ENCODE data around the gene MARK2.
"Not testable (repeated sequence)": the region's sequence is repeated elsewhere in the genome, so short reads cannot be mapped to it uniquely, and the experiment has no call there.

The MARK2 gene

DNA sequence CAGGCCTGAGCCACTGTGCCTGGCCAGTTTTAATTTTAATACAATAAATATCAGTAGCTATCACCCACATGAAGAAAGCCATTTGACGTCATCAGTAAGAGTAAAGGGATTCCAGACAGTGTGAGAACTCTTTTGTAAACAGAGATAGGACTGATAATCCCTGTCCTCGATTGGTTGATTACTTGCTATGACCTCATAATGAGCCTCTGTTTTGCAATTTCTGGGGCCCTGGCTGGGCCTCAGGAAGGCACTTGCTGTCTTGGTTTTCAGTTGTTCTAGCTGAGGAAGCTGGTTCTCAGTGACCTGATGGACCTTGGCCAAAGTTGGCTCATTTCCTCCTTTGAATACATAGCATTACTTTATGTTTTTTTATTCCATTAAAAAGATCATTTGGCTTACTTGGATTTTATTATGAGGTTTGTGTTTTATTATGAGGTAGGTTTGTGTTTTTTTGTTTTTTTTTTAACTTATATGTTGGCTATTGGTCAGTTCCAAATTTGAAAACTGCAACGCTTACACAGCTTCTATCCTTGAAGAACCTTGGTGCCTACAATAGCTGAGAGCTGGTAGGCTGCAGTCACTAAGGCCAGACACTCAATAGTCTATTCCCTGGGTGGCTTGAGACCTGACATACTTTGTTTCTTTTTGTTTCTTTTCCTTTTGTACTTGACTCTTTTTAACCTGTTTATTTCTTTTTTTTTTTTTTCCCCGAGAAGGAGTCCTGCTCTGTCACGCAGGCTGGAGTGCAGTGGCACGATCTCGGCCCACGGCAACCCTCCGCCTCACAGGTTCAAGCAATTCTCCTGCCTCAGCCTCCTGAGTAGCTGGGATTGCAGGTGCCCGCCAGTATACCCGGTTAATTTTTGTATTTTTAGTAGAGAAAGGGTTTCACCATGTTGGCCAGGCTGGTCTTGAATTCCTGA lies 20.0 kb downstream of the MARK2 start:
- no peak for DNase-seq

DNA sequence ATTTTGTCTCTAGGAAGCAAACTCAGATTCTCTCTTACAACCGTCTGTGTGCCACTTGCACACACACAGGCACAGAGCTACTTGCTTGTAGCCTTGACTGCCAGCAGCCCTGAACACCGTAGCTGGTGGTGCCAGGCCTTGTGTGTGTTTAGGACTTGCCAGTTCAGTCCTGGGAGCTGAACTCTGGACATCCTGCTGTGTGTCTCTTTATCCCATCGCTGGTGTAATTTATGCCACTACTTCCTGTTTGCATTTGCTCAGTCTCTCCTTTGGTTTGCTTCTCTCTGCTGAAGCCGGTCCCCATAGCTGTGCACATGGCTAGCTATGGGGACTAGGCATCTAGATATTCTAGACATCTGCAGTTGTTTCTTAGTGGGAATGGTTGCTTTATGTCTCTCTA lies 24.0 kb downstream of the MARK2 start:
- no peak for DNase-seq

DNA sequence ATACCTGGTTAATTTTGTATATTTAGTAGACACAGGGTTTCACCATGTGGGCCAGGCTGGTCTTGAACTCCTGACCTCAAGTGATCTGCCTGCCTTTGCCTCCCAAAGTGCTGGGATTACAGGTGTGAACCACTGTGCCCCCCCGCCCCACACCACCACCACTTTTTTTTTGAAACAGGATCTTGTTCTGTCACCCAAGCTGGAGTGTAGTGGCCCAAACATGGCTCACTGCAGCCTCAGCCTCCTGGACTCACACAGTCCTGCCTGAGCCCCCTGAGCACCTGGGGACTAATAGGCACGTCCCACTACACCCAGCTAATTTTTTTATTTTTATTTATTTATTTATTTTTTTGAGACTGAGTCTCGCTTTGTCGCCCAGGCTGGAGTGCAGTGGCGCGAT lies 24.7 kb downstream of the MARK2 start:
- DNase-seq: not testable (repeated sequence)

DNA sequence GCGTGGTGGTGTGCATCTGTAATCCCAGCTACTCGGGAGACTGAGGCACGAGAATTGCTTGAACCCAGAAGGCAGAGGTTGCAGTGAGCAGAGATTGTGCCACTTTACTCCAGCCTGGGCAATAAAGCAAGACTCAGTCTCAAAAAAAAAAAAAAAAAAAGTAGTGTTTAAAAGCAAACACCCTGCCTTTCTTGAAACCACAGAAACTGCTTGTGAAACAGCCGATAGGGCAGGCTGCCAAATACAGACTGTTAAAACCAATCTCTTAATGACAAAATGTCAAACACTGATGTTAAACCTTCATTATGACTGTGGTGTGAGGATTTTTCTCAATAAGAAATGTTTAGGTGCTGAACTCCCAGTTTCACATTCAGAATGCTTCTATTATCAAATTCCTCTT lies 27.3 kb downstream of the MARK2 start:
- DNase-seq: peak; percentile 88

DNA sequence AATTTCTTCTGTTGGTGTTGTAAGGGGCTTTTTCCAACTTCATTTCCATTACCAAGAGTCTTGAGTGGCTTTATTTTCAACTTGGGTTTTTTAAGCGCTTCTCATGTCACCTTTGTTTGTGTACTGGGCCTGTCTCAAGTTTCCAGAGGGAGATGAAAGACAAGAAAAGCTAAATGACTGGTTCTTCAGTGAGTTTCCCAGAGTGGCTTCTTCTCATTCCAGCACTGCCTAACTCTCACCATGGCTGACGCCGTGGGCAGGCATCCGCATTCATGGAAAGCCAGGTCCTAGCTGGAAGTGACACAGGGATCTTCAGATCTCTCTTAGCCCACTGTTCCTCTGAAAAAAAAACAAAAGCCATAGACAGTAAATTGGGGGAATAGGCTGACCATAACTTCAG lies 28.6 kb downstream of the MARK2 start:
- DNase-seq: no peak

DNA sequence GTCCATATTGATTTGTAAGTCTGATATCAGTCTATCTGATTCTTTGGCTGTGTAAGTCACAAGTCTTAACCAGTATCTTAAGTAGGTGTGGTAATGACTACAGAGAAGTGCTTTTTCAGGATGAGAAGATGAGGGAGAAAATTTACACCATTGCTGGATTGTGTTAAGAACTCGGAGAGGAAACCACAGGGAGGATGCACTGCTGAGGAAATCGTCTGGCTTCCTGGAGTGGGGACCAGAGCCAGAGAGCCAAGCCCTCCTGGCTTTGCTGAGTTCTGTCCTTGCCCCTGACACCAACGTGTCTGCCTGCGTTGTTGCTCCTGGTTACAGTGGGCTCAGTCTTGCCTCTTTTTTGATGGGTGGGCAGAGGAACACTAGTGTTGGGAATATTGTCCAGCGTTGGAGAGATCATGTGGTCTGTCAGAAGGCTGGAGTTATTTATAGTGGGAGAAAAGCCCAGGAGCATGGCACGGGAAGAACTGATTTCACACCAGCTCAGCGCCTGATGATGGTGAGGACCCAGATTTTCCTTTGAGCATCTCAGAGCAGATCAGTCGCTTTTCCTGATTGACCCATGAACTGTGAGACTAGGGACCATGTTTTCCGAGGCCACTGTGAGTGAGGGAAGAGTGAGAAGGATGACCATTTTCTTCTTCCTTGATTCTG lies 29.6 kb downstream of the MARK2 start:
- no peak for DNase-seq

DNA sequence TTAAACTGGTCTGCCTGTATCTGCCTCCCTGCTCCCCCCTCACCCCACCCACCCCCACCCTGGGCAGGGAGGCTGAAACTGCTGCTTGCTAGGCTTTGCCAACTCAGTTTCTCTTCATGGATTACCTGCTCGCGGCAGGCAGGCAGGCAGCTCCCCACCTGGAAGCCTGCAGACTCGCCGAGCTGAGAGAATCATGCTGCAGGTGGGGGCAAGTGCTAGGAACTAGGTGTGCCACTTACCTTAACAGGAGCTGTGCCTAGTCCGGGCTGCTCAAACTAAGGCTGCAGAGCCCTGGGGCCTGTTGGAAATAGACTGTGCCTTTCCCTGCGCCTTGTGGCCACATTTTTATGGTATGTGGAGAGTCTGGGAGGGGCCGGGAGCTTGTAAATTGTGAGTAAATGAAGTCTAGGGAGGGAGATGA lies 30.3 kb downstream of the MARK2 start:
- no peak for DNase-seq

DNA sequence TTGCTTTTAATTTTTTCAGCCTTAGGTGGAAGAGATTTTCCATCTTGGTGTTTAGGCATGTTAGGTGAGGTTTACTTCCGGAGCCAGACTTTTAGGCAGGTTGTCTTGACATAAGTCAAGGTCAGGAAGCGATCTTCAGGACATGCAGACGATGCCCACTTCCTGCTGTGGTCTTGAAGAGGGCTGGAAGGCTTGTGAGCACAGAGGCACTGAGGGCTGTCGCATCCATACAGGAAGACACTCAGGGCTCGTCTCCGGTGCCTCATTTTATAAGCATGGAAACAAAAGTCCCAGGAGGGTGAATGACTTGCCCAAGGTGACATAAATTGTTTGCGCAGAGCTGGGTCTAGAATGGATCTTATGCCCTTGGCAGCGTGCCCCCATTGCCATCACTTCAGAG lies 30.8 kb downstream of the MARK2 start:
- peak; percentile 35 for DNase-seq

DNA sequence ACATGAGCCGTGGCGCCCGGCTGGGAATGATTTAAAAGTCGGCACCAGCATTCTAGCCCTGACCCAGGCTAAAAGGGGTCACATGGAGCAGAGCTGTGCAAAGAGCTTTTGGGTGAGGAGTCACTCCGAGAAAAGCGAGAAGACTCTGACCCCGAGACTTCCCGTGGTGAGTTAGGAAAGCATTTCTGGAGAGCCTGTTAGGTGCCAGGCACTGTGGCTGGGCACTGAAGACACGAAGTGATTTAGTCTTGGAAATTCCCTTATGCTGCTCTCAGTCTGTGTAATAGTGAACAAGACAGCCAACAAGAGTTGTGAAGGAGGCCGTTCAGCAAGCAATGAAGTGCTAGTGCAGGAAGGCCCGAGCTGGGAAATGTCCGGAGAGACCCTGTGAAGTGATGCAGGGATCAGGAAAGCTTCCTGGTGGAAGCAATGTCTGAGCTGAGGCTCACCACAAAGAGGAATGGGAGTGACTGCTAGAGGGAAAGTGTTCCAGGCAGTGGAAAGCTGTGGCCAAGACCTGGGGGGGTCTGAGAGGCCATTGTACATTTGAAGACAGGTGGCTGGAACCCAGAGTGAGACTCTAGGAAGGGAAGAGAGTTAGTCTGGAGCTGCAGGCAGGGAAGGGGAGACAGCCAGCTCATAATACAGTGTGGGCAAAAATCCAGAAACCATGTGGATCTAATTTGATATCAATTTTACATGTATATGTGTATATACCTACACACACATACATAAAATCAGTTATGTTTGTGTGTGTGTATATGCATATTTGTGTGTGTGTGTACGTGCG lies 31.6 kb downstream of the MARK2 start:
- DNase-seq: peak; percentile 21

DNA sequence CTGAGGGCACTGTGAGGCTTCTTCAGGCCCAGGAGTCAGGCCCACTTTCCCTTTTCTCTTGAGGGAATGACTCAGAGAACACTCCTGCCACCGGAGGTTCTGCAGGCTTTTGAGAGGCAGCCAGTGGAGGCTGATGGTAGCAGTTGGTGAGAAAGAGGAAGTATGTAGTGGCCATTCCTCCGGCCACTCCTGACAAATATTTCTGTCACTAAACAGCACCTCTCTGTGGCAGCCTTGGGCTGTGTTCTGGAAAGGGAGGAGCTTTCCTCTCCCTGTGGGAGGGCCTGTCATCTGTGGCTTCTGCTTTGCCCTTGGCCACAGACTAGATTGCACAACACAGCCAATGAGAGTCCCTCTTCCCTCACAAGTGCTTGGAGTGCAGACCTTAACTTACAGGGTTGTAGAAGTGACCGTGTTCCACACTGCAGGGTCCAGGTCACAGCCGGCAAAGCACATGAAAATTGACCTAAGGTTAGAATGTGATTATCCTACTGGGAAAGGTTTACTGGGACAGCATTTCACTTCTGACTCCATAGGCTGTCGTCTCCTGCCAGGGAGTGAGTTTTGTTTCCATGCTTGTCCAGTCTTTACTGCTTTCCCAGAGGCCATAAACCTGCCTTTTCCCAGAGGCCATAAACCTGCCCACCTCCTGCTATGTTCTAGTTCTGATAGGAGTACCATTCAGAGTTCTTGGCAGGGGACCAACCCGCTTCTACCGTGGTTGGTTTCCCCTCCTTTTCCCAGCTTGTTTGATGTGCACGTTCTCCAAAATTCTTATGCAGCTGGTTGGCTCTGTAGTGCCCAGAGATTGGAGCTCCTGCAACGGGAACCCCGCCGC lies 33.3 kb downstream of the MARK2 start:
- peak; percentile 45 for DNase-seq

DNA sequence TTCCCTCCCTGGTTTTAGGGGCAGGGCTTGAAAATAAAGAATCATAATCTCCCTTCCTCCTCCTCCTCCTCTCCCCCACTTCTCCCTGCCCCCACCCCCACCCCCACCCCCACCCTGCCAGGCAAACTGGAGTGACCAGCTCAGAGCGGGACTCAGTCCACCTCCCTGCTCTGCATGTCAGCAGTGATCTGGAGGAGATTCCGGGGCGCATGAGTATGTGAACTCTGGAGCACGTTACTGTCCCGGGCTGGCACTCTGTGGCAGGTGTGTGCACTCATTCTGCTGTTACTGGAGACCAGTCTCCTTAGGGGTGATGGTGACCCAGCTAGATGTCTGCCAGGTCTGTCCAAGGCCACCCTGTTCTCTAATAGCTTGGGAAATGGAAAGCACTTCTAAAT lies 33.9 kb downstream of the MARK2 start:
- no peak for DNase-seq

DNA sequence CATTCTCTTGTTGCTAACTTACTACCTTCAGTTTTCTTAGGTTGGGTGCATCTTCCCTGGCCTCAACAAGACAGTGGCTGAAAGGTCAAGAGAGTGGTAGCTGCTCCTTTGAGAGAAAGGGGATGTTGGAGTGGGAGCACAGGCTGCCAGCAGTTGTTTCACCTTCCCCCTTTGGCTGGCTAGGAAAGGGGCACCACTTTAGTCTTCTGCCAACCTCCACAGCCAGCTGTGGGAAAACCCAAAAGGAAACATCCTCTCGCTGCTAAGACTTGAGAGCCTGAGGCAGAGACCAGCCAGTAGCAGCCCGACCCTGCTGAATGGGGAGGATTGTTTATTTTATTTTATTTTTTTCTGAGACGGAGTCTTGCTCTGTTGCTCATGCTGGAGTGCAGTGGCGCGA lies 34.4 kb downstream of the MARK2 start:
- DNase-seq: no peak

DNA sequence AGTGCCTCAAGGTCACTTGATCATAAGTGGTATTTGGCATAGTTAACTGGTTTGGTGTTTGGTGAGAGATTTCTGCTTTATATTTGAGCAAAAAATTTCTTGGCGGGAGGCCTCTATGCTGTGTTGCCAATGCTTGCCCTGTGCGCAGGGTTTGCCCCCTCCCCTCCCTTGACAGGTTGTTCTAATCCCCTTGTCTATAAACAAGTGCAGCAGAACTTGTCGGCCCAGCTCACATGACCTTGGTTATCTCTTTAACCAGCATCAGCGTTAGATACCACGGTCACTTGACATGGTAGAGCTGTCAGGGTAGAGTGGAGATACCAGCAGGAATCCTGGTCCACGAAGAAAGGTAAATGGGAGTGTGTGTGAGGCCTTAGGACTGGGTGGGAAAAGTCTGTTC lies 35.6 kb downstream of the MARK2 start:
- no peak for DNase-seq

DNA sequence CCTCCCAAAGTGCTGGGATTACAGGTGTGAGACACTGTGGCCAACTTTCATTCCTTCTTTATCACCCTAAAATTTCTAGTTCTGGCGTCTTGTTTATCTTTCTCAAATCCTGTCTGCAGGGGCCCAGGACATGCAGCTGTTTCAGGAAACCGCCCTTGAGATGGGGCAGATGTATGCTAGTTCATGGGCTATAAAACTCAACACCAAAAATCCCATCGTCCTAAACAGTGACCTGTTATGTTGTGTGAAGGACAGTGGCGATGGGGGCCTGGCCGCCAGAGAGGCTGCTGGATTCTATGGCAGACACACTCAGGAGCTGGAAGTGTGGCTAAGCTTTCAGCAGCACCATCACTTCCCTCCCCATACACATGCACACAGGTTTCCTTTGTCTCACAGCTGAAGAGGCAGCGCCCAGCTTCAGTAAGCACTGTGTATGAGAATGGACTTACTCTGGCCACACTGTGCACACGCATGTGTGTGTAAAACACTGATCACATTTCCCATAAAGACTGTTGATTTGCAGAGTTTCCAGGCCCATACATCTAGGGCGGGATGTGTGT lies 36.7 kb downstream of the MARK2 start:
- no peak for DNase-seq

DNA sequence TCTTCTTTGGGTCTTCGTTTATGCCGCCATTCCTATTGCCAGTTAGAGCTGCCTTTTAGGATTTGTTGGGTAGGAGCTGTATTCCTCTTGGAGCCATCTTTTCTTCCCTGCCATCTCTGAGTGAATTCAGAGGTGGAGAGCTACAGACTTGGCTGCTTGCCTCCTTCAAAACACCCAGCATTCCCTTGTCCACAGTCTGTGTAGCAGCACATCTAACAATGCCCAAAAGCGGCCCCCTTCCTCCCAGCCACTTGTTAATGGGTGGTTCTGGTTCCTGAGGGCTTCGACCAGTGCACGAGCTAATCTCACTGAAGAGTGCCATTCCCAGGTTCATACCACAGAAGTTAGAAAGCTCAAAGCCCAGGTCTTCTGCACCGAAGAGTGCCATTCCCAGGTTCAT lies 37.7 kb downstream of the MARK2 start:
- no peak for DNase-seq

DNA sequence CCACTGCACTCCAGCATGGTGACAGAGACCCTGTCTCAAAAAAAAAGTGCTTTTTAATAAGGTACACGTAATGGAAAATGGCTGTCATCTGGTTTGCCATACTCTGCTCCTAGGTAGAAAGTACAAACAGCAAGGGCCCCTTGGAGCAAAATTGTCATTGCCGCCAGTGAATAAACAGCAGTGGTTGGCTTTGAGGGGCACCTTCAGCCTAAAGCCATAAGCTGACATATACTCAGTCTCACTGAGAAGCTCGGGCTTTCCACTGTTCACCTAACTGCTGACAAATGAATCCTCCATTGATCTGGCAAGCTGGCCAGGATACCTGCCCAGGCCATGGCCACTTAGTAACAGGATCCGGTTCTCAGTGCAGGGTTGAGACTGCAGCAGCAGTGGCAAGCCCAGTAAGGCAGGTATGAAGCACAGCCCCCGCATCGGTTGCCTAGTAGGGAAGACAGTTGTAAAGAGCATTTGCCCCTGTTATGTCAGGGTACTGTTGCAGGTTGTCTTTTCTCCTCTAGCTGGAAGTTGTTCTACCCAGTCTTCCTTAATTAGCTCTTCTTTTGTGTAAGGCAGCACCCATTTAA lies 38.8 kb downstream of the MARK2 start:
- DNase-seq: no peak

DNA sequence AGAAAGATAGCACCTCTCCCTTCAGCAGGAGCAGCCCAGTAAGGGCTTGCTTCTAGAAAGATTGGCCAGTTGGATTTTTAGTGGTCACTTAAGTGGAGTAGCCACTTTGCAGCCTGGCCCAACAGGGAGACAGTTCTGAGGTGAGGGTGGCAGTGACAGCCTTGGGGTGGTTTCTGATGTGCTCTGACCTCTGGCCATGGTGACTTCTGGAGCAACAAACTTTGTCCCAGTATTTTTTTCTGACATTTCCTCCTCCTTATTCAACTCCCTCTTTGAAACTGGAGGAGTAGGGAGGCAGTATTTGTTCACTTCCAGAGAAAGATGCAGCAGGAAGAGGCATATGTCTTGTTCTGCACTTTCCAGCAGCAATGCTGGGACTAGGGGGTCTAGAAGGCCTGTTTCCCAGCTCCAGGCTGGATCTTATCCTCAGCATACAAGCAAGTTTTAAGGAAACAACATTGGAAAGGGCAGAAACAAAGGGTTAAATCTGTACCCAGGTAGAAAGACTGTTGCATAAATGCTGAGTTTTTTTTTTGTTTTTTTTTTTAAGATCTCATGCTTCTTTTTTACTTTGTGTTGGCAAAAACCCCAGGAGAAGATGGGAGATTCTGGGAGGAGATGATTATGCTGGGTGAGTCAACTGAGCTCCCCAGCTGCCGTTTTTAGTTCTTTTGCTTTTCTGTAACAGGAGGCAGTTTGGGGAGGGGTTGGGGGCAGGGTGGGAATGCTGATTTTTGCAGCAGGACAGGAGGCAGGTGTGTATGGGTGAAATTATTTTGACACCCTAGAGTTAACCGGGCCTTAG lies 40.9 kb downstream of the MARK2 start:
- DNase-seq: no peak

DNA sequence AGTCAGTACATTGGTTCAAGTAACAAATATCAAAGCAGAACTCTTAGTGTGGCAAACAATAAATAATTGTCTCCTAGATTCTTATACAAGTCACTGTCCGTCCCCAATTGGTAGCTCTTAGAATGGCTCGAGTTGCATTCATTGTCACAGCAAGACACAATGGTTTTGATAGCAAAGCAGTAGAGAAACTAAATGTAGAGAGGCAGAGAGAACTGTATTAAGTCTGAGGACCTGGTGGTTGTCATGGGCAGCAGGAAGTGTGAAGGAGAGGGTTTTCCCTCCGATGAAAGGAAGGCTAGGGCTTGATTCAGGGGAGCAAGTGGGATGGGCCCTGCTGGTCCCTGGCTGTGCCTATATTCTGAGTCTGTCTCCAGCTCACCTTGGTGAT lies 41.5 kb downstream of the MARK2 start:
- no peak for DNase-seq

DNA sequence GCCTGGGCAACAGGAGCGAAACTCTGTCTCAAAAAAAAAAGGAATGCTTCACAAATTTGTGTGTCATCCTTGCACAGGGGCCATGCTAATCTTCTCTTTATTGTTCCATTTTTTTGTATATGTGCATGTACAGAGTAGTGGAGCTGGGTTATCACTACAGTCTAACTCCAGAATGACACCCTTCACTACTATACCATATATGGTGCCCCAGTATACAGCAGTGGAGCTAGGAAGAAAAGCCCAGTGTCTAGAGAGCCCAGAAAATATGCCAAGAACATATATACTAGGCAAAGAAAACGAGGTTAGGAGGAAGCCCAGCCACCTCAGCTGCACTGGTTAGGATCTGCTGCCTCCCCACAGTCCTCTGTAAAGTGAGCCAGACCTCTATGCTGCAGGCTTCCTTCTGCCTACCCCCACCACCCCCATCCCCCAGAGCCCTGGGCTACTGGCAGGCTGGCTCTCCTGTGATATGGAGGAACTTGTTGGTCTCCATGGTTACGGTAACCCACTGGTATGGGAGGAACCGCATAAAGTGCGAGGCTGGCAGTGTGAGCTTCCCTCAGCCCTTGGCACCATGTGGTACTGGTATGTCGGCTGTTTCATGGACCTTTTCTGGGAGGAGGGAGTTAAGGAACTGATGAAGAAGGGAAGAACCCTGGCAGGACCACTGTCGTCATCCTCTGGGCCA lies 43.8 kb downstream of the MARK2 start:
- no peak for DNase-seq

DNA sequence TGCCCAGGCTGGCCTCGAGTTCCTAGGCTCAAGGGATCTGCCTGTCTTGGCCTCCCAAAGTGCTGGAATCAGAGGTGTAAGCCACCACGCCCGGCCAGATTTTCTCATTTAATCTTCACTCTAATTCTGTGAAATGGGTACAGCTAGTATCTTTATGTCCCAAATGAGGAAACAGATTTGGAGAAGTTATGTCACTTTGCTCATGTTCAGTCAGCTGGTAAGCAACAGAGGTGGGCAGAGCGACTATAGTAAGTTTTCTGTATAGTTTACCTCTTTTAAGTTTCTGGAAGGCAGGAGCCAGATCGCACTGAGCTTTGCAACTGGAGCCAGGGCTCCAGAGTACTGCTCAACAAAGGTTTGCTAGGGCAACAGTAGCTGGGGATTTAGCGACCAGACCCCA lies 44.9 kb downstream of the MARK2 start:
- no peak for DNase-seq

All from stimulated activated CD4-positive, alpha-beta T cell treated with anti-CD3 and anti-CD28 coated beads, Interleukin-15, amount 100 ng/mL, for 24 hours (primary cell).